GM23338 (cell line): Measurements from ENCODE around the gene SPATA20.

Source experiments
- CTCF ChIP-seq, 2 experiments: fragments of 200-600 bp in 1 of 2; sonication (generic) in 1 of 2; conservative IDR thresholded peaks; 2 replicates each; pipeline versions ENCODE4 v1.5.1 to v1.6.1; 2016 to 2017; ENCODE audit warnings: antibody characterized with exemption in 2 of 2, low read depth in 2 of 2, mild to moderate bottlenecking in 2 of 2, moderate library complexity in 1 of 2
- ETS1 ChIP-seq: IDR thresholded peaks from 2 replicates; pipeline ENCODE4 v1.6.1; 2016; ENCODE audit warnings: antibody characterized with exemption
- EZH2 ChIP-seq: fragments of 200-600 bp; sonication (generic); IDR thresholded peaks from one replicate; pipeline ENCODE4 v1.8.0; 2017; ENCODE audit warnings: antibody characterized with exemption, mild to moderate bottlenecking, low read depth; ENCODE audit not compliant: unreplicated experiment
- EZH2phosphoT487 ChIP-seq: fragments of 200-600 bp; sonication (generic); IDR thresholded peaks from one replicate; pipeline ENCODE4 v1.8.1; 2018; ENCODE audit warnings: antibody characterized with exemption; ENCODE audit not compliant: unreplicated experiment
- REST ChIP-seq: IDR thresholded peaks from one replicate; pipeline ENCODE4 v1.6.1; 2018; ENCODE audit warnings: antibody characterized with exemption; ENCODE audit not compliant: unreplicated experiment

DNA sequence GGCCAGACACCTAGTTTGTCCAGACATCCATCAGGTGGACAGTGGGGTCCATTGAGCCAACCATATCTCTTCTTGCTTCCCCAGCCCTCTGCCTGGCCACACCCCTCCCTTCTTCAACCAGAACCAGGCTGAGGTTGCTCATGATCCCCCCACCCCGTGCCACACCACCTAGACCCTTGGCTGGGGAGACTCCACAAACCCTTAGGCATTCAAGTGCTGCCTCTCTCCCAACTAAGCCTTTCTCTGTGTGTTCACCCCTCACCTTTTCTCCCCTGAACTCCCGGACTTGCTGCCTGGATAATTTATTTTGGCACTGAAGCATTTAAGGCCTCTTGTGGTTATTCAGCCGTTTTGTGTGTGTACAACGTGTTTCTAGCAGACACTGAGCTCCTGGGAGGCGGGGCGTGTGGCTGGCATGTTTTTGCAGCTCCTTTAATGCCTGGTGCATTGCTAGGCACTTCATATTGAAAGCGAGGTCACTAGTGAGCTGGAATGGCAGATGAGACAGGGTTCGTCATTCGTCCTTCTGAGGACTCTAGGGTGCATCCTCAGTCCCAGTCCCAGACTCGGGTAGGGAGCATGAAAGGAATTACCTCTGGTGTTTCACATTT is 42.2 kb downstream of the SPATA20 start:
- TF ChIP-seq EZH2phosphoT487 (no peak), EZH2 (no peak), CTCF (conservative IDR thresholded peaks at IDR 0.05; ENCODE audit: low read depth in 2 of 2) (no peak), ETS1 (no peak), REST (no peak)
